ENCODE results near the gene DUSP15.

DUSP15 gene

DNA sequence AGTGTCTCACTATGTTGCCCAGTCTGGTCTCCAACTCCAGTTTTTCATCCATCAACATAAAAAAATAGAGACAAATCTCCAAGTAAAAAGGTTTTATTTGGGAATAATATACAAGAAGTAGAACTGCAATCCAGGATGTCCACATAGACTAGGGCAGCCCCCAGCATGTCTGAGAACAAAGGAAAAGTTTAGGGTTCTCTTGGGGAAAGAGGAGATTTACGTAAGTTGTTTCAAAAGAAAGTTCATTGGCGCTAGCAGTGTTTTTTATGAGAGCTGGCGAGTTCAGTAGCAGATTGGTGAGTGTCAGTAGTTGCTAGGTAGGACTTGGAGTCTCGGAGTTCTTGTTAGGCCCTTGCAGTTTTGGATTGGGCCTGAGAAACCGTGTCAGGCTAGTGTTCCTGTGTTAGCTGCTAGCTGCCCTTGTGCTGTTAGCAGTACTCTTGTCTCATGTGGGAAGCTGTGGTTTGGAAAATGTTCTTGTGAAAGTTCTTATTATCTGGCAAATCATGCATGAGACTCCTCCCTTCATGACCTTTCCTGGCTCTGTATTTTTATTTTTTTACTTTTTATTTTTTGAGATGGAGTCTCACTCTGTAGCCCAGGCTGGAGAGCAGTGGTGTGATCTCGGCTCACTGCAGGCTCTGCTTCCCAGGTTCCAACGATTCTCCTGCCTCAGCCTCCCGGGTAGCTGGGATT lies 24.8 kb upstream of the DUSP15 start:
- DNase-seq (ENCODE audit: low read depth, low spot score) = no peak

DNA sequence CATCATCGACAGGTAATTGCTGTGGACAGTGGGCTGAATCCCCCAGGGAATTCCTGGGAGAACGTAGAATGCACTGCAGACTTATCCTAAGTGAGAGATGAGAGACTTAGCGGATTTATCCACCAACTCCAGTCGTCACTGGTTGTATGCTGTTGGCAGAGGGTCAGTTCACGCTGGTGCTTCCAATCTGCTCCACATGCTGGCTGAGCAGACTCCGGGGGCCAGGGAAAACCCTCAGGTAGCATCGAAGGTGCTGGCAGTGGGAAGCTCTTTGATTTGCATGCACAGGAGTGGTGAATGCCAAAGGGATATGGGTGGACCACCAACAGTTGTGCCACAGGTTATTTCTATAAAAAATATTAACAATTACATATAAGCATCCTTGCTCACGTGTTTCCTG lies 20.3 kb upstream of the DUSP15 start:
- no peak for DNase-seq (ENCODE audit: low read depth, low spot score)

DNA sequence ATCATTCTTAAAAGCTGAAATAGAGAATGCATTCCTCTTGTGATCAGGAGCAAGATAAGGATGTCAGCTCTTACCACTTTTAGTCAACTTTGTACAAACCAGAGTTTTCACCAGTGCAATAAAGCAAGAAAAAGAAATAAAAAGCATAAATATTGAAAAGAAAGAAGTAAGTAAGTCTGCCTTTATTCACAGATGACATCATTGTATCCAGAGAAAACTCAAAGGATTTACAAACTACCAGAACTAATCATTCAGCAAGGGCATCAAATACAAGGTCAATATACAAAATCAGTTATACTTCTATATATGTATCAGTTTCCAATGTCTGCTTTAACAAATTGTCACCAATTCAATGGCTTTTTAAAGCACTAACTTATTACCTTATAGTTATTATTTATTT lies 13.5 kb upstream of the DUSP15 start:
- no peak for DNase-seq (ENCODE audit: low read depth, low spot score)

DNA sequence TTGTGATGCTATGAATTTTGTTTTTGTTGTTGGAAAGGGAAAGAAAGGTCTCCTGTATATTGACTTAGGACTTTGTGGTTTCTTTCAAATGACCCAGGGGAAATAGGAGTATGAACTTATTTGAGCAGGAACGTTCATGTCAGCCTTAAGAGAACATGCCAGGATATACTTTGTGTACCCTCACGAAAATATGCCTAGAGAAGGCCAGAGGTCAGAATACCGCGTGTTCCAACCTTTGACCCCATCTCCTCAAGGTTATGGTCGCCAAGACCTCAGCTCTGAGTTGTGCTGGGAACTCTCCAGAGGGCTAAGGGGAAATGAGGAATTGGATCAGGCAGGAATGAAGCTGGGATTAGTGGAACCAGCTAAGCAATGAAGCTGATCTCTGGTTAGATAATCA lies 11.6 kb upstream of the DUSP15 start:
- DNase-seq (ENCODE audit: low read depth, low spot score) = no peak

DNA sequence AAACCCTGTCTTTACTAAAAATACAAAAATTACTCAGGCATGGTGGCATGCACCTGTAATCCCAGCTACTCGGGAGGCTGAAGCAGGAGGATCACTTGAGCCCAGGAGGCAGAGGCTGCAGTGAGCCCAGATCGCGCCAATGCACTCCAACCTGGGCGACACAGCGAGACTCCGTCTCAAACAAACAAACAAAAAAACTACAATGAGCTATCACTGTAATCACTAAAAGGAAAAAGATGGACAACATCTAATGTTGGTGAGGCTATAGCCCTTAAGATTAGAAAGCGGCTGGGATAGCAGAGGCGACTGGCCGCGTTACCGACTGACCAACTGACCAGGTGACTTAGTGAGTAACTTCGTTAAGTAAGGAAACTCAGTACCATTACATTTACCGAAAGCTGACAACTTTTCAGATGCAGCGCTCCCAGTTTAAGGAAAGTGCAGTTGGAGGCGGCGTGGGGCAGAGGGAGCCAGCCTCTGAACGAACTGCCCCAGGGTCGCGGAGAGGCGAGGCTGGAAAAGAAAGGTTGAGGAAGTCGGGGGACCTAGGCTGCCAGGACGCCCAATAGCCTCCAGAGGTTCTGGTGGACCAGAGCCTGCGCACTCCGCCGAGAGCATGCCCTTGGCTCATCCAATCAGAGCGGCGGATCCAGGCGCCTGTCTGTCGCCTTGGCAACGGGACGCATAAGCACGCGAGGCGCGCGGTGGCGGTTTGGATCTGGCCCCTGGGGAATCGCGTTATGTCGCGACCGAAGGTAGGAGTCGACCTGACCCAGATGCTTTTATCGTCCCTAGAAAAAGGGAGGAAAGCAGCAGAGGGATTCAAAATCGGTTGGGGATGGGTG lies 9.0 kb upstream of the DUSP15 start:
- peak; percentile 43 for DNase-seq (ENCODE audit: low read depth, low spot score)

DNA sequence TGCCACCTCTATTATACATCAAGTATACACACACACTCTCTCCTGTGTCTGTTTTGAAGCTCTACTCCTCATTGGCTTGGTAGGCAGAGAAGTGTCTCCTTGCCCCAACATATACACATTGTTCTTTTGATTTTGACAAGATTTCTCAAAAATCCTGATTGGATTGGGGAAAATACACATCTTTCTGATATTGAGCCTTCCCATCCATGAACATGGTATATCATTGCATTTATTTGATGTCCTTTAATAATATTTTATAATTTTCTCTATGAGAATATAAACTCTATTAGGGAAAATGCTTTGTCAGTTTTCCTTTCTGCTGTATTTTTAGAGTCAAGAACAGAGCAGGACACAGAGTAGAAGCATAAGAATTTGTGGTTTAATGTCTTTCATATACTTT lies 7.4 kb upstream of the DUSP15 start:
- no peak for DNase-seq (ENCODE audit: low read depth, low spot score)

DNA sequence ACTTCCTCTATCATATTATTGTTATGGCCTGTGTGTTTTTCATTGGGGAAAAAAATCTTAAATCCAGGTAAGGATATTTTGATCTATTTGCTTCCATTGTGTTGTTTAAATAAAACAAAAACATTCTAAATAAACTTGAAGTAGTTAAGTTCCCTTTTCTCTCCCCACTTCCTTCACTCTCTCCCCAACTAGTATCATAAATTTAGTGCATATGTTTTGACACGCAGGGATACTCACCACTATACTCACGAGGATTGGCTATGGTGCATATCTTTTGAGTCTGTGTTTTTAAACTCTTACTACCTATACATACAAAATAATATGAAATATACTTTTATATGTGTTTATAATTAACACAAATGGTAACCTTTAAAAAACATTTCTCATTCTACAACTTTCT lies 5.3 kb upstream of the DUSP15 start:
- no peak for DNase-seq (ENCODE audit: low read depth, low spot score)

DNA sequence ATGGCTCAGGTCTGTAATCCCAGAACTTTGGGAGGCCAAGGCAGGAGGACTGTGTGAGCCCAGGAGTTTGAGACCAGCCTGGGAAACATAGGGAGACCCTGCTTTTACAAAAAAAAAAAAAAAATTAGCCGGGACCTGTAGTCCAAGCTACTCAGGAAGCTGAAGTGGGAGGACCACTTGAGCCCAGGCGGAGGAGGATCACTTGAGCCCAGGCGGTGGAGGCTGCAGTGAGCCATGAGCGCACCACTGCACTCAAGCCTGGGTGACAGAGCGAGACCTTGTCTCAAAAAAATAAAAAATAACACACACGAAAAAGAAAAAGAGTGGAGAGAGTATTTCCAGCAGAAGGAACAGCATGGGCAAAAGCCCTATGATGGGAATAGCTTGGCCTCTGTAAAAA lies 2.1 kb upstream of the DUSP15 start:
- no peak for DNase-seq (ENCODE audit: low read depth, low spot score)

DNA sequence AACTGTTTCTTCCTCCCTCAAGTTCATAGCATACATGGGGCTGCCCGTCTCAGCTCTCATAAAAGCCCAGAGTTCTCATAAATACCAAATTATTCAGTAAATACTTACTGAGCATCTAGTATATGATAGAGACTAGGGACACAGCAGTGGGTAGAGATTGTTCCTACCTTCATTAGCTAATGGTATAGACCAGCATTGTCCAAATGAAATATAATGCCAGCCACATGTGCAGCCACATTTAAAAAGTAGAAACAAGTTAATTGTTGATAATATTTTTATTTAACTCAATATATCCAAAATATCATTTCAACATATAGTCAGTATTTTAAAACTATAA lies 1.3 kb upstream of the DUSP15 start:
- no peak for DNase-seq (ENCODE audit: low read depth, low spot score)

DNA sequence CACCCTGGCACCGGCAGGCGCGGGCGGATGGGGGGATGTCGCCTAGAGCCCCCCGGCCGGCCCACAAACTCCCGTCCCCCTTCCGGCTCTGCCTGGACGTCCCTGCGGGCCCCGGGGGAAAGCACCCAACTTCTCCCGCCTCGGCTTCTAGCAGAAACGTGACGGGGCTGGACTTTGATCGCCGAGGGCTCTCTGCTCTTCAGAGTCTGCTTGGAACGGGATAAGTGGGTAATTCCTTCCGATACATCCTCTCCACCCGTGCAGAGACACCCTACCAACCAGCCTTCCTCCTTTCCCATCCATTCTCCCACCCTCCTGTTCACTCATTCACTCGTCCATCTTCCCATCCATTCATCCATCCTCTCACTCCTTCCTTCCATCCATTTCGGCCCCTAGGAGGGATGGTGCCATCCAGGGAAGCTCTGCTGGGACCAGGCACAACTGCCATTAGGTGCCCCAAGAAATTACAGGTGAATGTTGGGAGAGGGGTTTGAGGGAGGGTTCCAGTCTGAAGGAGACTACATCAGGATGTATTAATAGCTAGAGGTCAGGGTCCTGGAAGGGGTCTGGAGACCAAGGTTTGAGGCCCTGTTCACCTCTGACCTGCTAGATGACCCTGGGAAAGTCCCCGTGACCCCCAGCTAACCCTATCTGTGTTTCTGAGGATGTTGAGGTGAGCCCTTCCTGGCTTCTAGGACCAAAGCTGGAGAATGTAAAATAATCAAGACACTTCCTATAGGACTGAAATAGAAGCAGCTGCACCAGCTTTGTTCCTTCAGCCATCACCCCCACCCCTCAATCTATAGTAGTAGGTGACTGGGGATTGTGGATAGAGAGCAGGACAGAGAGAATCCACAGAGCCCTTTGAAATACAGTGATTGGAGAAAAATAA lies 645 bp upstream of the DUSP15 start:
- DNase-seq (ENCODE audit: low read depth, low spot score) = no peak

DNA sequence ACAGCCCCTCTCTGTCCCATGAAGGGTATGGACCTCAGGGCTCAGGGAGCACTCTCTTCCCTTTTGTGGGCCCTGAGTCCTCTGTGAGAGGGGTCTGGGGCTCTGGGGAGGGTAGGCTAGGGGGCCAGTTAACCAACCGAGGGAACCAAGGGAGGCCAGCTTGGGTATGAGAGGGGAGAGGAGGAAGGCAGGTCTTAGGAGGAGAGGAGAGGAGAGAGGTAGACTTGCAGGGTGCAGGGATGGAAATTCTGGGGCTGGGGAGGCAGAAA lies 720 bp downstream of the DUSP15 start:
- DNase-seq (ENCODE audit: low read depth, low spot score) = no peak

DNA sequence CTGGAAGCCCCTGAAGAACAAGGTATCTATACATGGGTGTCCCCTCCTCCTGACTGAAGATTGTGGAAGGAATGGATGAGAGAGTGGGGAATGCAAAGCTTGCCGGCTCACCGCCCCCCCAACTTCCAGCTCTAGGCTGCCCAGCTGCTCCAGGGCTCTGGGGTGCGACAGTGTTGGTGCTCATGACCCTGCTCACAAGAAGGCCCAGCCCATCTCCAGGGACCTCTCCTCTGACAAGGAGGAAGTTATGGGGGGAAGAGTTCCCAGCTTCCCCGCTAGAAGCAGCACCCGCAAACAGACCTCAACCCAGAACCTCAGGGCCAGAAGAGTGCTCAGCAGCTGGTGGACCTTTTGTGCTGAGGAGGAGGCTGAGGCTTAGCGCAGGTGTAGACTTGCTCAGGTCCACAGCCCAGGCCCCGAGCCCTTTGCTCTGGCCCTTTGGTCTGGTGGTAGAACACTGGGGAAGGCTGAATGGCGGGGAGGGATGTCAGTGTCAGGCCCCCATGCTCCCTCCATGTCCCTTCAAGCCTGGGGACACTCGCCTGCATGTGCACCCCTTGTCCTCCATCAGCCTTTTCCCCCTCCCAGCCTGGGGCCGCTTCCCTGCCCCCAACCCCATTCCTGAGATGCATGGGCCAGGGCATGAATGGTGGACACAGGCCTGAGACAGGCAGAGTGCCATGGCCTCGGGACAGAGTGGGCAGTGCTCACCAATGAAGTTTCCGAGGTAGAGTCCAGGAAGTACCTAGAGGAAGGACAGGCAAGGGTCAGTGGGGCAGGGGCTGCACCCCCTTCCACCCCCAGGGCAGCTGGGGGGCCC lies 1.3 kb downstream of the DUSP15 start:
- DNase-seq (ENCODE audit: low read depth, low spot score) = no peak

DNA sequence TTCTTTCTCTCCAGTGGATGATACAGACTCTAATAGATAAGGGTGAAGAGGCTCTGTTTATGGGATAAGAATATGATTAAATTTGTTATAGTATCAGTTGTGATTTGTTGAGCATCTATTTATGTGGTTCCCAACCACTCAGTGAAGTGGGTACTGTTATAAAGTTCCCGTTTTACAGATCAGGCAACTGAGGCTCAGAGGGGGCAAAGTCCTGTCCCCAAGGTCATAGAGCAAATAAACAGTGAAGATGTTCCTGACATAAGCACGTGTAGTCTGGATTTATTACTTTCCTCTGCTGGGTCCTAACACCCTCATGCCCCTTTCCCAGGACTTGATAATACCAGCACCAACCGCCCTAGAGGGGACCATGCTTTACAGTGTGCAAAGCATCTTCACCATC lies 4.1 kb downstream of the DUSP15 start:
- DNase-seq (ENCODE audit: low read depth, low spot score) = no peak

DNA sequence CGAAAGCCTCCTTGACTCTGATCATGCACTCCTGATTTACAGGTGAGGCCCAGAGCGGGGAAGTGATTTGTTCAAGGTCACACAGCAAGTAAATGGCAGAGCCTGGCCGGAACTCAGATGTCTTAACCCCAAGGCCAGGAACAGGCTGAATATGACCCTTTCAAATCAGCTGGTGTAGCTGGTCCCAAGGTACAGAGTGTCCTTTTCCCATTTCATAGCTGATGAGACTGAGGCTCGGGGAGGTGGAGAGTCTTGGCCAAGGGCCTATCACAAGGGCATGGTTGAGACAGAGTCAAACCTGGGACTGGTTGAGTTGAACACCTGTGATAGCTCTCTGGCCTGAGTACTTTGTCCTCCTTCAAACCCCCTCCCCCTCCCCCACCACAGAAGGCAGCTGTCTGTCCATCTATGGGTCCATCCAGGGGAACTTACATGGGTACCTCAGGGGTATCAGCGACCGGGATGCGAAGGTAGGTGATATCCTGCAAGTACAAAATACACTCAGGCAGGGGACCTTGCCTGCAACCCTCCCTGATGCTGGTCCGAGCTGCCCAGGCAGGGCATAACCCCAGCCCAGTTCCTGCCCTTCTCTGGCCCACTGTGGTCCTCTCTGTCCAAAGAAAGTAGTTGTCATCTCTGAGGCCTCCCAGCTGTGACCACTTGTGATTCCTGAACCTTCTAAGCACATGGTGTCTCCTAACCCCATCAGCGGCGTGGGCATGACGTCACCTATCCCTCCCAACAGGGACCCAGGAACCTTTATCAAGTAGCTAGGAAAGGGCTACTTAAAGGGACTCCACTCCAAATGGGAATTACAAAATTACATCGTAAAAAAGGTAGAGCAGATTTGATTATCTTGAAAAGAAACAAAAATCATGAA lies 5.6 kb downstream of the DUSP15 start:
- DNase-seq (ENCODE audit: low read depth, low spot score) = no peak

DNA sequence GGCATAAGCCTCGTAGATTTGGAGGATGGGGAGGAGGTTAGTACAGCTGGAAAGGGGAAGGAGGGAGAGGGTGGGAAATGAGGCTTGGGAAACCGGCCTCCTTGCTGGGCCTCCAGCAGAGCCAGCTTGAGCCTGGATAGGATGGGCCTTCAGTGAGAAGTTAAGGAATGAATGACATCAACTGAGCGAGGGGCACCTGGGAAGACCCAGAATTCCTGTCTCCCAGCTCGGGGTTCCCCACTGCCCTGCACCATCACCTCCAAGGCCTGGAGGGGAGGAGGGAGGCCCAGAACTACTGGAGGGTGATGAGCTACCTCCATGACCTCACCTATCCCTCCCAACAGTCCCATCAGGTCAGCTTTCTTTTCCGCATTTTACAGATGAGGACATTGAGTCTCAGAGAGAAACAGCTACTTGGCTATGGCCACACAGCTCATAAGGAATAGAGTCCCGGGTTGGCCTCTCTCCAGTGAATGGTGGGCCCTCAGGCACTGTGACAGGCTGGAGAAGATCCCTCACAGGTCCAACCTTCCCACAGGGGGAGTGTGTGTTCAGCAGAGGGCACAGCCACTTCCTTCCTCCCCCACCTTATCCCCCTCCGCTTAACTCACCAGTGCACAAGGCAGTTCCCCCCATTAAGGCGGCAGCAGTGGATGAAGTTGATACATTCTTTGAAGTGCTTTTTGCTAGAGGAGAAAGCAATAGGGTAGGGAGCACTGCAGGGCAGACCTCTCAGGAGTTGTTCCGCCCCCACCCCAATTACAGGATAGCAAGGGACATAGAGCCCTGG lies 6.8 kb downstream of the DUSP15 start:
- no peak for DNase-seq (ENCODE audit: low read depth, low spot score)

DNA sequence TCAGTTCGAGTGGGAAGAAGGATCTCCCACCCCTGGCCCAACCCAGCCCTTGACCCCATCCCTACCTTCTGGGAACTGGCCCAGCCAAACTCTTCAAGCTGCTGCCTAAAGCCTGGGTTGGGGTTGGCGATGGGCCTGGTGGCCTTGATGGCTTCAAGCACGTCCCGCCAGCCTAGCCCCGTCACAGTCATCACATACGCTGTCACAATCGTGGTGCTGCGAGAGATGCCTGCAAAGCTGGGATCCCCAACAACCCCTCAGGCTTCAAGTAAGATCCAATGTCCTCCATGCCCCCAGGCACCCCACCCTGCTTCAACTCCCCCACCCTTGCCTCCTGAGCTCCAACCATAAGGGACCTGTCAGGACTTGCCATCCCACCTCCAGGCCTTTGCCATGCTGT lies 7.8 kb downstream of the DUSP15 start:
- DNase-seq (ENCODE audit: low read depth, low spot score) = no peak

DNA sequence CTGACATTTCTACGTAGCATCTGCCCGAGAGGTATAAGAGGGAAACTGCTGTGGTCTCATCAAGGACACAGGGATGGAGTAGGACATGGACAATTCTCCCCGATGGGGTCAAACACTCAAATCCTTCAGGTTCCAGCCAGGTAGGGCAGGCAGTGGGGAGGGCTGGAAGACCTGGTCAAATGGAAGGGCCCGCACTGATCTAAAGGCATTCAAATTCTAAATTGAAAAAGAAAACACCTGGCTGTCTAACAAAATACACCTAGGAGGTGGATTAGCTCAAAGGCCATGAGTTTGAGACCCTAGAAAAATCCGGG lies 8.2 kb downstream of the DUSP15 start:
- no peak for DNase-seq (ENCODE audit: low read depth, low spot score)

DNA sequence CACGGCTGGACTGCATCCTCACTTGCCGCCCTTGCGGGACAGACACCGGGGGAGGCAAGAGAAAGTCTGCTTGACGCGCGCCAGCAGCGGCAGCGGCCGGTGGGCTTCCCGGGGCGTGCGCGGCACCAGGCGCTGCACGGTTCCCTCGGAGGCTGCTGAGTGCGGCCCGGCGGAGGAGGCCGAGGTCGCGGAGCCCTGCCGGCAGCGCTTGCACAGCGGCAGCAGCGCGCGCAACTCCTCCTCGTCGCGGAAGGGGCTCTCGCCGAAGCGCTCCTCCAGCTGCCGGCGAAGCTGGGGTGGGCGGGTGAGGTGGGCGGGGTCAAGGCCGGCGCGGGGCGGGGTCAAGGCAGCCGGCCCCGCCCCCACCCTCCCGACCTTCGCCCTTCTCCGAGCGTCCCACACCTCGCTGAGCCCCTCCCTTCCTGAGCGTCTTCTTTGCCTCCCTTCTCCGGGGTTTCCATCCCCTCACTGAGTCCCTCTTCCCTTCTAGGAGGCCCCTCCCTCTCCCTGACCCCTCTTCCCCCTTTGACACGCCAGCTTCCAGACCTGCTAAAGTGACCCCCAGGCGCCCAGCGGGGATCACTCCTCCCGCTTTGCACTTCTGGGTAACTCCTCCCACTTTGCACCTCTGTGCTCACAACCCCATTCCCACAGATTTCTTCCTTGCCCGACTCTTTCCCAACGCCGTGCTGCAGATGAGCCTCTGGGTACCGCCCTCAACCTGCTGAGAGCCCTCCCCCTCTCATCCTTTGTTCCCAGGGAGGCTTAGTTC lies 8.8 kb downstream of the DUSP15 start:
- peak; percentile 23 for DNase-seq (ENCODE audit: low read depth, low spot score)

DNA sequence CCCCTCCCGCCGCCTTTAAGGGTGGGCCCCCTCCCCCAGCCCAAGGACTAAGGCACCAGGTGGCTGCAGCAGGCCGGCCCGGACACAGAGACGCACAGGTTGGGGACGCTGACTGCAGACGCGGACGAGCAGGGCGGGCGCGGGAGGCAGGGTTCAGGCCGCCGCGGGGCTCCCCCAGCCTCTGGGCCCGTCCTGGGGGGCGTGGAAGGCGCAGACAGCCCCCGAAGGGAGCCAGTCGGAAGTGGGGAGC lies 9.3 kb downstream of the DUSP15 start:
- DNase-seq (ENCODE audit: low read depth, low spot score) = no peak
